Rectal smooth muscle tissue (tissue), 1 donor: ENCODE measurements around the gene ACOT12.
"Not testable (repeated sequence)": the region's sequence is repeated elsewhere in the genome, so short reads cannot be mapped to it uniquely, and the experiment has no call there.

ENCODE experiments used
- H3K27ac ChIP-seq: one replicate; pipeline ENCODE4 v1.7.0; 2013; ENCODE audit warnings: low read depth, low read length, inconsistent platforms
- H3K27me3 ChIP-seq: one replicate; pipeline ENCODE4 v1.7.0; 2013; ENCODE audit warnings: low read length; ENCODE audit not compliant: control insufficient read depth, insufficient read depth
- H3K36me3 ChIP-seq: one replicate; pipeline ENCODE4 v1.7.0; 2013; ENCODE audit warnings: low read length; ENCODE audit not compliant: control insufficient read depth, insufficient read depth
- H3K4me1 ChIP-seq: one replicate; pipeline ENCODE4 v1.7.0; 2013; ENCODE audit warnings: low read length; ENCODE audit not compliant: control insufficient read depth, insufficient read depth
- H3K4me3 ChIP-seq: one replicate; pipeline ENCODE4 v1.7.0; 2013; ENCODE audit warnings: low read length
- H3K9ac ChIP-seq: one replicate; pipeline ENCODE4 v1.7.0; 2013; ENCODE audit warnings: low read length

ACOT12 gene

DNA sequence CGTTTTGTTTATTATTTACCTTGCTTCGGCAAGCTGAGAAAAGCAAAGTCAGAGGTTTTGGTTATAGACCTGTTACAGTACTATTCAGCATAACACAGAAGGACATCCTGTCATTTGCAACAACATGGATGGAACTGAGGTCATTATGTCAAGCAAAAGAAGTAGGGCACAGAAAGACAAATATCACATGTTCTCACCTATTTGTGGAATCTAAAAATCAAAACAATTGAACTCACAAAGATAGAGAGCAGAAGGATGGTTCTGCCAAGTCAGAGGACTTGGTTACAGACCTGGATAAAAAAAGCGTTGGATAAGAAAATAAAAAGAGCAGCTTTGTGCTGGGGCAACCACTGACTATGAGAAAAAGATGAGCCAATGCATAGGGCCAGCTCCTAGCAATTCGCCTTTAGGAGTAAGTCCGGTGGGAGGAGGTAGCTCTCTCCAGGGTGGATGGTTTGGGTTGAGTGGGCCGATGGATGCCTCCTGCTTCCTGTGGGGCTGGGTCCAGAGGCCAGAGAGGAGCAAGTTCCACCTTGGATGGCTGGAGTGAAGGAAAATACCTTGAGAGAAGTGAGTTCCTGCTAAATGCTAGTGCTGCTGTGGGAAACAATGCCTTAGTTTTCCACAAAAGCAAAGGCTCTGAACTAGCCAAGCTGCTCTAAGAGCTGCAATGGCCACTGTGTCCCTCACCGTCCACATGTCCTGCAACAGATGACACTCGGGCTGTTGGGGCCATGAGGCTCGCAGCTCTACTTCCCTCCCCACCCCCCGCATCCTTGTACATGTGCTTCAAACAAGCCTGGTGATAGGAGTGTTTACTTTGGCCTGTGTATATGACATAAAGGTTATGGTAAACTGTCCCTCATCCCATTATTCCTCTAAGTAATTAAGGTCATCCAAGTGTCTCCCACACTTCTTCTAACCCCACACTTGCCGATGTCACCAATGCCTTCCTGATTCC, 38.4 kb downstream of the ACOT12 start:
- no peak overlapping the region for H3K4me3 ChIP-seq
- no peak overlapping the region for H3K9ac ChIP-seq
- H3K27me3 ChIP-seq: no peaks in the 10 kb centered on the region
- no peaks in the 10 kb centered on the region for H3K4me1 ChIP-seq
- H3K36me3 ChIP-seq: no peaks in the 10 kb centered on the region
- H3K27ac ChIP-seq: no peak overlapping the region

DNA sequence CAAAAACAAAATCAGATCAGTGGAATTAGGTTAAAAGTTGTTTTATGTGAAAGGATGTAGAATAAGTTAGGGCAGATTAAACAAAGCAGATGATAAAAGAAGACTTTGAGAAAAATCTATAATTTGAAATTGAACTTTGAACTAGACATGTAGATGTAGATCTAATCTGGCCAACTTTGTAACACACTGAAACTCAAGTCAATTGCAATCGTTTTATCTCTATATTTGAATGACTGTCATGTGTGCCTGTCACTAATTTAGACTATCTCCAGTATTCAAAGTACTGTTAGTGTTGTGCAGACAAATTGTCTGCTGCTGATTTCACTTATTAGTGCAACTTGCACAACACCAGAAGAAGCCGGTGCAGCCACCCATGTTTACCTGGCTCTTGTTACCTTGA, 39.8 kb downstream of the ACOT12 start:
- H3K4me1 ChIP-seq: no peaks in the 10 kb centered on the region
- no peak overlapping the region for H3K27ac ChIP-seq
- no peaks in the 10 kb centered on the region for H3K36me3 ChIP-seq
- H3K9ac ChIP-seq: no peak overlapping the region
- no peaks in the 10 kb centered on the region for H3K27me3 ChIP-seq
- no peak overlapping the region for H3K4me3 ChIP-seq

DNA sequence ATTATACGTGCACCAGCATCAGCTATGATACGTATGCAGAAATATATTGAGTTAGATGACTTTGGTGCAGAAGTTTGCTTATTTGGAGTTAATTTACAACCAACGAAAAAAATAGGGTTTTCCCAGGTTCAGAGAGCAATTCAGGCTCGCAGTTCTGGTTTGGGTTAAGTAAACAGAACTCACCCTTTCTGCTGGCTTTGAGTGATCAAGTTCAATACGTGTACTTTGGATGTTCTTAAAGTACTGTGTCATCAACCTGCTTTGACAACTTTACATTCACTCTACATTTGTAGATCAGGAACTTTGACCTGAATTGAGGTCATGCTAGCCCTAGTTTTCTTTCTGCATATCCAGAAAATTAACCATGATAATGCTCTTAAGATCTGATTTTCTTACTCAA, 40.7 kb downstream of the ACOT12 start:
- Histone ChIP-seq H3K36me3 (no peaks in the 10 kb centered on the region), H3K4me1 (no peaks in the 10 kb centered on the region)

DNA sequence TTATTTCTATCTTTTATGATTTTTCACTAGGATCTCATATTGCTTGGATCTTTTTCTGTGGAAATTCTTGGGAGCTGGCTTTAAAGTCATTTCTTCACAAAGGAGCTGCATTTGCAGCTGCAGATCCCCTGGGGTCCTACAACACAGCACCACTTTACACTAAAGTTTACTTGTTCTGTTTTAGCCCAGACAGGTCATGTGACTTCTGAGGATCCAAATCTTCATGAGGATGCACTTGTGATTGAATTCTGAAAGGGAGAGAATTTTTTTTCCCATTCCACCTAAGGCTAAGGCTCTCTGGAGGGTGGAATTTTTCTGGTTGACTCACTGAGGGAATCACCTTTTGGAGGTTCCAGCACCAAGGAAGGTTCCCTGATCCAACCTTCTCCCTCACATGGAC, 43.4 kb downstream of the ACOT12 start:
- Histone ChIP-seq H3K4me1 (no peaks in the 10 kb centered on the region), H3K9ac (no peak overlapping the region), H3K4me3 (no peak overlapping the region), H3K36me3 (no peaks in the 10 kb centered on the region), H3K27ac (no peak overlapping the region), H3K27me3 (no peaks in the 10 kb centered on the region)

More for the DNA sequence above, 40.7 kb downstream of the ACOT12 start:
- H3K27ac ChIP-seq: no peak overlapping the region
- no peaks in the 10 kb centered on the region for H3K27me3 ChIP-seq
- no peak overlapping the region for H3K4me3 ChIP-seq
- H3K9ac ChIP-seq: no peak overlapping the region

DNA sequence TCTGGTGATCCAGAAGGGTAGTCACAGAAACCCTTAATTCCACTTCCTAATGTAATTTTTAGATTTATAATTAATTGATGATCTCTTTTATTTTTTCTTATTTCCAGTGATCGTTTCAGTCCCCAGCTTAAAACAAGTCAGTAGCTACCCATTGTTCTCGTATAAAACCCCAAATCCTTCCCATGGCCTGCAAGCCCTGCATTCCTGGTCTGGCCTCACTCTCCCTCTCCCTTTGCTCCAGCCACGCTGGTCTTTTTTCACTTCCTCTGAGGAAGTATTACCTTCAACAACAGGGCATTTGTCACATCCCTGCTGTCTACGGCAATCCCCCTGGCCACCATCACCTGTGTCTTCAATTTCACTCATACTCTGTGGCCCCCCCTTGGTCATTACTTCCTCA, 44.8 kb downstream of the ACOT12 start:
- Histone ChIP-seq H3K27me3 (no peaks in the 10 kb centered on the region), H3K27ac (no peak overlapping the region), H3K9ac (no peak overlapping the region), H3K4me3 (no peak overlapping the region), H3K4me1 (no peaks in the 10 kb centered on the region), H3K36me3 (no peaks in the 10 kb centered on the region)

DNA sequence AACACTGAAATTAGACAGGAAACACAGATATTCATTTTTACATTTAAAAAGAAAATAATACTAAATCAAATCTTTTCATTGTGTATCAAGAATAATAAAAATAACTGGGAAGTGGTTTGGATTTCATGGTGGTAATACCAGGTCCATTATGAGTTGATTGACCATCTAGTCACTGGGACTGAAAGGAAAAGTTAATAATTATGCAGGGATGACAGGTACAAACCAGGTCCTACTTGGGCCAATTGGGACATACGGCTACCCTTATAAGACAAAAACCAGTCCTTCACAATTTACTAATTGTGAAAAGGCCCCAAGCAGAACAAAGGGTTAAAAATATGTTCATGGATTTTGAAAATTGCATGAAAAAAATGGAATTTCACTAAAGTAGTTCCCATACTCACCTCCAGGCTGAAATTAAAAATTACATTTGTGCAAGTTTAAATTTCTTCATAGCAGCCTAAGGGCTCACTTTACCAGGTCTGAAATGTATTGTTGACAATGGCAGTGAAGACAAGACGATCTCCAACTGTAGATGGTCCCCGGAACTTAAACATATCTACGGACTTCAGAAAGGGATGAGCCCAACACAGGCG, 48.4 kb downstream of the ACOT12 start:
- no peaks in the 10 kb centered on the region for H3K4me1 ChIP-seq
- H3K9ac ChIP-seq: no peak overlapping the region
- no peaks in the 10 kb centered on the region for H3K36me3 ChIP-seq
- no peak overlapping the region for H3K4me3 ChIP-seq
- no peak overlapping the region for H3K27ac ChIP-seq
- H3K27me3 ChIP-seq: no peaks in the 10 kb centered on the region

DNA sequence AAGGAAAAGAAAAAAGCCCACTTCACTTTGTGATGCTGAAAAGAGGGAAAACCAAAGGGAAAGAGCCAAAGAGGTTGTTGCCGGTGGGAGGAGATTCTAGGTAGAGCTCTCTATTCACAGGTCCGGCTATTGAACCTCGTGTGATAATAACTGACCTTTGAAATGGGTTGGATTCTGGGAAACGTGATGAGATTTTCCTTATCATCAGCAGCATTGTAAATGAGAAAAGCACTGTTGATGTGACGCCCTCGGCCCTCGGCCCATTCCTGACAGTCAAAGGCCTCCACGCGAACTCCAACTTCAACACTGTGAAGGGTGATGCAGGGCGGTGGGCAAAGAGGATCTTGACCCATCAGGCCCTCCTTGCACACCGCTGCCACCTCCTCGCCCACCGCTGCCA, 49.2 kb downstream of the ACOT12 start:
- H3K36me3 ChIP-seq: no peaks in the 10 kb centered on the region
- no peak overlapping the region for H3K9ac ChIP-seq
- no peaks in the 10 kb centered on the region for H3K27me3 ChIP-seq
- no peak overlapping the region for H3K4me3 ChIP-seq
- H3K4me1 ChIP-seq: no peaks in the 10 kb centered on the region
- H3K27ac ChIP-seq: no peak overlapping the region

DNA sequence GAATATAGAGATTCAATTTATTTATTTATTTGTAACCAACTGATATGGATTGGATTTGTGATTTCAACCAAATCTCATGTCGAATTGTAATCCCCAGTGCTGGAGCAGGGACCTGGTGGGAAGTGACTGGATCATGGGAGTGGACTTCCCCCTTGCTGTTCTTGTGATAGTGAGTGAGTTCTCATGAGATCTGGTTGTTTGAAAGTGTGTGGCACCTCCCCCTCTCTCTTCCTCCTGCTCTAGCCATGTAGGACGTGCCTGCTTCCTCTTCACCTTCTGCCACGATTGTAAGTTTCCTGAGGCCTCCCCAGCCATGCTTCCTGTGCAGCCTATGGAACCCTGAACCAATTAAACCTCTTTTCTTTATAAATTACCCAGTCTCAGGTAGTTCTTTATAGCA, 55.7 kb downstream of the ACOT12 start:
- not testable (repeated sequence) for H3K36me3 ChIP-seq, H3K27me3 ChIP-seq, H3K4me3 ChIP-seq, H3K4me1 ChIP-seq, H3K9ac ChIP-seq, H3K27ac ChIP-seq

DNA sequence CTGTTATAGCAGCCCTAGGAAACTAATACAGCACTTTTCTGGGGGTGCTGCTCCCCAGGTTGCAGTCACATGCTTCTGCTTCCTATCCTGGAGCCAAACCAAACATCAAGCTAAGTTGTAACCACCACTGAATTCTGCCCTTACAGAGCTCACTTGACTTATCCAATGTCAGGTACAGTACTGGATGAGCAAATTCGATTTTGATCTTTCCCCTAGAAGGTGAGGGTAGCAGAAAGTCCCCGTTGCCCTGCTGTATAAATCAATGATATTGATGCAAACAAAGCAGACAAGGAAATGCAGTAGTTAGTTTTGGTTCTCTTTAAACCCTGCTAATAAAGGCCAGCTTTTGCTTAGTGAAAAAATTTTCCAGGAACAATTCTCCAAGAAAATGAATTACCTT, 56.1 kb downstream of the ACOT12 start:
- H3K36me3 ChIP-seq: no peaks in the 10 kb centered on the region
- H3K27ac ChIP-seq: no peak overlapping the region

DNA sequence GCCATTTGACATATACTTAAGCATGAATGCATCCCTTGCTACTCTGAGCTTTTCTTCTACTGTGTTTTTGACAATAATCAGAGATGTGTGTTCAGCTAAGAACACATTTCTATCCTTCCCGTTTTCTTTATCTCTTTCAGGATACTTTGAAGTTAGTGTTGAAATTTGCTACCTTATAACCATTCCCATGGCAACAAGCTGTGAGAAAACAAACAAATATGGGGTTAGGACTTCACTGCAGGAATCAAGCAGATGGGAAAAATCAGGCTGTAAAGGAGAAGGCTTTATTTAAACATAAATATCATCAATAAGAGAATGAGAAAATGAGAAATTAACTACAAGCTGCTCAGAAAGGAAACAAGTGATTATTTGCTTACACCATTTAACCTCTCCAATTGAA, 57.4 kb downstream of the ACOT12 start:
- no peaks in the 10 kb centered on the region for H3K36me3 ChIP-seq
- H3K27me3 ChIP-seq: no peaks in the 10 kb centered on the region
- no peak overlapping the region for H3K27ac ChIP-seq
- H3K4me3 ChIP-seq: no peak overlapping the region
- no peaks in the 10 kb centered on the region for H3K4me1 ChIP-seq
- H3K9ac ChIP-seq: no peak overlapping the region

More for the DNA sequence above, 56.1 kb downstream of the ACOT12 start:
- Histone ChIP-seq H3K4me1 (no peaks in the 10 kb centered on the region), H3K9ac (no peak overlapping the region), H3K27me3 (no peaks in the 10 kb centered on the region), H3K4me3 (no peak overlapping the region)

DNA sequence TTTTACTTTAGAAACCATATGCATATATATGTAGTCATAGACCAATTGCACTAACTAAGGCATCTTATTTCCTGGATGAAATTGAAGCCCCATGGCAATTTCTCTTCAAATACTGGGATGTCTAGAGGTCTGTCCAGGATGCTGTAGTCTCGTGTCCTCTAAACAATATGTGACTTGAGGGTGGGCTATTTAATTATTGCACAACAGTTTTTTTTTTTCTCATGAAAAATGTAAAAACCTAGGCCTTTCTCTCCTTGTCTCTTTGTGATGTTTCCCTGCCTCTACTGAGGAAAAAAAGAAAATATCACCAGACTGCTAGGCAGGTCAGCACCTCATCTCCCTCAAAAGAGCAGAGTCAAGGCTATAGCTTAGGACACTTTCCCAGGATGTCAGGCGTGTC, 58.0 kb downstream of the ACOT12 start:
- Histone ChIP-seq H3K9ac (no peak overlapping the region), H3K27me3 (no peaks in the 10 kb centered on the region), H3K4me1 (no peaks in the 10 kb centered on the region), H3K4me3 (no peak overlapping the region), H3K27ac (no peak overlapping the region), H3K36me3 (no peaks in the 10 kb centered on the region)

DNA sequence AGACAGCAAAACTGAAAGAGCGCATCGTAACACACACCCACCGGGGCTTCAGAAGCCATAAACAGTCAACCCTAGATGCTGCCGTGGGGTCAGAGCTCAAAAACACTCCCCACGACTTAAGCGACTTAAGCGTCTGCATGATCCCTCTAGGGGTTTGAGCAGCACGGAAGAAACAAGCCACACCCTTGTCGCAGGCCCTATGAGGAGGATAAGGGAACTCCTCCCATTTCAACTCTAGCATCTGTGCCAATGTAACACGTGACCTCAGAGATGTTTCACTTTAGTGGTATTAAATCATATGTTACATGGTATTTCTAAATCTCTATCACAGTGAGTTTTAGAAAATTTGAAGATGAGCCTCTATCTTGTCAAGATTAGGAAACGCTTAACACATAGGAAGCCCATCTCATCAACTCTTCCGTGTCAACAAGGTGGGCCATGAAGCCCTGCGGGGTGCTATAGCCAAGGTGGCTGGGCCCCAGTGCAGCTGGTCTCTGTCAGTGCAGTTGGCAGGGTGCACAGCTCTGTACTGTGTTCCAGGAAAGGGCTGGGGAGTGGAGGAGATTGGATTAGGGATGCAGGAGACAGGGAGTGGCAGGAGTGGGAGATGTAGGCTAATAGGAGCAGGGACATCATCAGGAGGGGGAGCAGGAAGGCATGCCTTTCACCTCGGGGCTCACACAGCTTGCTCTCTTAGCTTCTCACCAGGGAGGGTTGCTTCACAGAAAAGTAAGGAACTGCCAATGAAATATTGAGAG, 59.5 kb downstream of the ACOT12 start:
- Histone ChIP-seq H3K27ac (no peak overlapping the region), H3K4me3 (no peak overlapping the region), H3K36me3 (no peaks in the 10 kb centered on the region), H3K9ac (no peak overlapping the region), H3K27me3 (no peaks in the 10 kb centered on the region), H3K4me1 (no peaks in the 10 kb centered on the region)
